ENCODE results near the gene KNL1. TPM values are rescaled to one million over a fixed set of nuclear protein-coding genes. Genes with fewer than 3 reads are reported as not detected.
A peak's percentile ranks its signal among the peaks of the same experiment; 100 is the strongest.

KNL1 gene
- total and polyA plus RNA-seq, 4 donors, result 1.5 to 38.5 (median 2.9) TPM

- H3K27ac ChIP-seq (ENCODE audit: low read depth in 1 of 2, low read length in 2 of 2), result no peak overlapping the region
- DNase-seq (ENCODE audit: low spot score), result no peak
- no peak overlapping the region for H3K9ac ChIP-seq (ENCODE audit: low read depth in 1 of 2, low read length in 2 of 2)
- TF ChIP-seq HNF4A (conservative IDR thresholded peaks at IDR 0.05), result no peak
- TF ChIP-seq TAF1 (conservative IDR thresholded peaks at IDR 0.05), result no peak
- TF ChIP-seq JUND (IDR thresholded peaks at IDR 0.05), result no peak
- no peaks in the 10 kb centered on the region for H3K27me3 ChIP-seq (ENCODE audit: control insufficient read depth in 4 of 4, insufficient read depth in 4 of 4, low read length in 3 of 4)
- H3K36me3 ChIP-seq (ENCODE audit: control insufficient read depth in 4 of 4, insufficient read depth in 3 of 4, low read depth in 1 of 4, low read length in 3 of 4), result no peaks in the 10 kb centered on the region
- 94% methylated on average over 7 of the region's 7 CpGs for WGBS
- no peaks in the 10 kb centered on the region for H3K9me3 ChIP-seq (ENCODE audit: control insufficient read depth in 4 of 4, low read length in 3 of 4)
- peaks cover 8 to 18% (median 14%) of the 10 kb centered on the region in 4 donors for H3K4me1 ChIP-seq (ENCODE audit: control insufficient read depth in 4 of 4, insufficient read depth in 4 of 4, low read length in 3 of 4)
- no peak overlapping the region for H3K4me3 ChIP-seq (ENCODE audit: low read depth in 1 of 3, low read length in 3 of 3)
These were observed 103.9 kb downstream of the KNL1 start for GRCh38 chr15:40697916-40698315.

- 80% methylated on average over 7 of the region's 7 CpGs for WGBS
- no peaks in the 10 kb centered on the region for H3K9me3 ChIP-seq (ENCODE audit: control insufficient read depth in 4 of 4, low read length in 3 of 4)
- no peaks in the 10 kb centered on the region for H3K27me3 ChIP-seq (ENCODE audit: control insufficient read depth in 4 of 4, insufficient read depth in 4 of 4, low read length in 3 of 4)
- H3K4me3 ChIP-seq (ENCODE audit: low read depth in 1 of 3, low read length in 3 of 3), result no peak overlapping the region
- H3K36me3 ChIP-seq (ENCODE audit: control insufficient read depth in 4 of 4, insufficient read depth in 3 of 4, low read depth in 1 of 4, low read length in 3 of 4), result no peaks in the 10 kb centered on the region
- H3K9ac ChIP-seq (ENCODE audit: low read depth in 1 of 2, low read length in 2 of 2), result no peak overlapping the region
- no peak overlapping the region for H3K27ac ChIP-seq (ENCODE audit: low read depth in 1 of 2, low read length in 2 of 2)
- DNase-seq (ENCODE audit: low spot score), result no peak
- TF ChIP-seq RAD21 (IDR thresholded peaks at IDR 0.05) (peak; percentile 65 to 68), HNF4G (IDR thresholded peaks at IDR 0.05) (no peak), CTCF (IDR thresholded peaks at IDR 0.05; ENCODE audit: low read depth, low read length, missing input control) (peak; percentile 29)
- H3K4me1 ChIP-seq (ENCODE audit: control insufficient read depth in 4 of 4, insufficient read depth in 4 of 4, low read length in 3 of 4), result no peaks in the 10 kb centered on the region
These were observed 108.0 kb downstream of the KNL1 start for GRCh38 chr15:40702077-40702476.

GRCh38 chr15:40706121-40706520 lies 112.1 kb downstream of the KNL1 start:
- Histone ChIP-seq H3K9ac (ENCODE audit: low read depth in 1 of 2, low read length in 2 of 2) (no peak overlapping the region), H3K9me3 (ENCODE audit: control insufficient read depth in 4 of 4, low read length in 3 of 4) (no peaks in the 10 kb centered on the region), H3K27ac (ENCODE audit: low read depth in 1 of 2, low read length in 2 of 2) (no peak overlapping the region), H3K27me3 (ENCODE audit: control insufficient read depth in 4 of 4, insufficient read depth in 4 of 4, low read length in 3 of 4) (no peaks in the 10 kb centered on the region), H3K4me3 (ENCODE audit: low read depth in 1 of 3, low read length in 3 of 3) (no peak overlapping the region), H3K36me3 (ENCODE audit: control insufficient read depth in 4 of 4, insufficient read depth in 3 of 4, low read depth in 1 of 4, low read length in 3 of 4) (no peaks in the 10 kb centered on the region), H3K4me1 (ENCODE audit: control insufficient read depth in 4 of 4, insufficient read depth in 4 of 4, low read length in 3 of 4) (no peaks in the 10 kb centered on the region)
- 93% methylated on average over 2 of the region's 2 CpGs for WGBS
- no peak for DNase-seq (ENCODE audit: low spot score)
- TF ChIP-seq FOXA1 (IDR thresholded peaks at IDR 0.05) (no peak), ZBTB33 (IDR thresholded peaks at IDR 0.05) (no peak), FOXA2 (IDR thresholded peaks at IDR 0.05) (no peak), HNF4G (IDR thresholded peaks at IDR 0.05) (no peak), RXRA (IDR thresholded peaks at IDR 0.05) (no peak)

Small RNAs within 50 kb of the gene (small RNA-seq; reads per million reads assigned to genes)
- gene RF00017 (not detected), gene RN7SL376P (not detected)

Other genes starting within 250 kb of the KNL1 start
- gene PHGR1, start 243.2 kb upstream of the KNL1 start, total RNA-seq, result under 1 TPM in 1 of 2 donors, not detected in 1; 0.33 TPM
- gene PHGR1, start 243.2 kb upstream of the KNL1 start, polyA plus RNA-seq, result not detected
- under 1 TPM; under 0.01 TPM for gene DISP2, start 236.0 kb upstream of the KNL1 start, total RNA-seq
- gene DISP2, start 236.0 kb upstream of the KNL1 start, polyA plus RNA-seq, result under 1 TPM in 1 of 2 donors, not detected in 1; 0.23 TPM
- 10 to 100 TPM in 1 of 2 donors, 1 to 10 TPM in 1; 9.0 to 28.1 TPM for gene KNSTRN, start 211.5 kb upstream of the KNL1 start, total RNA-seq
- gene KNSTRN, start 211.5 kb upstream of the KNL1 start, polyA plus RNA-seq, result 1 to 10 TPM; 3.4 to 8.8 TPM
- 10 to 100 TPM; 40.3 to 95.7 TPM for gene IVD, start 188.5 kb upstream of the KNL1 start, total RNA-seq
- 100 to 1,000 TPM in 1 of 2 donors, 10 to 100 TPM in 1; 93.0 to 156 TPM for gene IVD, start 188.5 kb upstream of the KNL1 start, polyA plus RNA-seq
- 1 to 10 TPM; 6.3 to 7.0 TPM for gene BAHD1, start 153.3 kb upstream of the KNL1 start, total RNA-seq
- 1 to 10 TPM; 1.8 to 8.7 TPM for gene BAHD1, start 153.3 kb upstream of the KNL1 start, polyA plus RNA-seq
- 1 to 10 TPM; 2.9 to 3.3 TPM for gene CHST14, start 123.3 kb upstream of the KNL1 start, total RNA-seq
- gene CHST14, start 123.3 kb upstream of the KNL1 start, polyA plus RNA-seq, result 1 to 10 TPM; 2.3 to 5.3 TPM
- gene CCDC32, start 29.2 kb upstream of the KNL1 start, total RNA-seq, result 10 to 100 TPM in 1 of 2 donors, 1 to 10 TPM in 1; 8.9 to 13.5 TPM
- gene CCDC32, start 29.2 kb upstream of the KNL1 start, polyA plus RNA-seq, result 1 to 10 TPM; 7.9 to 8.8 TPM
- gene RPUSD2, start 24.9 kb upstream of the KNL1 start, total RNA-seq, result 1 to 10 TPM; 7.4 to 7.6 TPM
- 1 to 10 TPM; 5.3 to 5.8 TPM for gene RPUSD2, start 24.9 kb upstream of the KNL1 start, polyA plus RNA-seq
- gene RAD51, start 100.9 kb downstream of the KNL1 start, total RNA-seq, result 10 to 100 TPM in 1 of 2 donors, under 1 TPM in 1; 0.25 to 11.3 TPM
- gene RAD51, start 100.9 kb downstream of the KNL1 start, polyA plus RNA-seq, result under 1 TPM; 0.51 to 0.87 TPM
- gene RMDN3, start 161.0 kb downstream of the KNL1 start, total RNA-seq, result 10 to 100 TPM; 27.5 to 32.5 TPM
- gene RMDN3, start 161.0 kb downstream of the KNL1 start, polyA plus RNA-seq, result 10 to 100 TPM; 27.8 to 33.8 TPM
- 10 to 100 TPM; 50.5 to 58.7 TPM for gene GCHFR, start 169.8 kb downstream of the KNL1 start, total RNA-seq
- 100 to 1,000 TPM; 178 to 229 TPM for gene GCHFR, start 169.8 kb downstream of the KNL1 start, polyA plus RNA-seq
- under 1 TPM; 0.19 to 0.92 TPM for gene C15orf62, start 175.7 kb downstream of the KNL1 start, total RNA-seq
- under 1 TPM; 0.43 to 0.75 TPM for gene C15orf62, start 175.7 kb downstream of the KNL1 start, polyA plus RNA-seq
- gene ZFYVE19, start 212.8 kb downstream of the KNL1 start, total RNA-seq, result 10 to 100 TPM; 10.4 to 41.2 TPM
- 10 to 100 TPM; 18.4 to 21.0 TPM for gene ZFYVE19, start 212.8 kb downstream of the KNL1 start, polyA plus RNA-seq
- gene DNAJC17, start 213.2 kb downstream of the KNL1 start, total RNA-seq, result 10 to 100 TPM in 1 of 2 donors, 1 to 10 TPM in 1; 10.0 to 13.8 TPM
- gene DNAJC17, start 213.2 kb downstream of the KNL1 start, polyA plus RNA-seq, result 10 to 100 TPM; 25.9 to 32.5 TPM
- gene PPP1R14D, start 234.5 kb downstream of the KNL1 start, total RNA-seq, result not detected
- gene PPP1R14D, start 234.5 kb downstream of the KNL1 start, polyA plus RNA-seq, result not detected
- gene SPINT1, start 249.8 kb downstream of the KNL1 start, total RNA-seq, result 1 to 10 TPM; 1.2 to 2.6 TPM
- 1 to 10 TPM; 1.6 to 2.2 TPM for gene SPINT1, start 249.8 kb downstream of the KNL1 start, polyA plus RNA-seq